Testis (tissue), 2 donors: ENCODE measurements around the gene SHB.

Experiments
- POLR2A ChIP-seq: fragments of 450-650 bp; IDR thresholded peaks from one replicate; pipeline ENCODE4 v1.6.1; 2017; ENCODE audit warnings: antibody characterized with exemption, mild to moderate bottlenecking, moderate library complexity
- TF ChIP-seq, protein P1 (sequence below), 3 experiments: fragments of 450-650 bp in 2 of 3; fragments of 200-600 bp in 1 of 3; sonication (generic) in 1 of 3; IDR thresholded peaks; one replicate each; pipeline ENCODE4 v1.5.1; 2016 to 2019; ENCODE audit warnings: antibody characterized with exemption in 3 of 3, mild to moderate bottlenecking in 2 of 3, moderate library complexity in 1 of 3

DNA sequence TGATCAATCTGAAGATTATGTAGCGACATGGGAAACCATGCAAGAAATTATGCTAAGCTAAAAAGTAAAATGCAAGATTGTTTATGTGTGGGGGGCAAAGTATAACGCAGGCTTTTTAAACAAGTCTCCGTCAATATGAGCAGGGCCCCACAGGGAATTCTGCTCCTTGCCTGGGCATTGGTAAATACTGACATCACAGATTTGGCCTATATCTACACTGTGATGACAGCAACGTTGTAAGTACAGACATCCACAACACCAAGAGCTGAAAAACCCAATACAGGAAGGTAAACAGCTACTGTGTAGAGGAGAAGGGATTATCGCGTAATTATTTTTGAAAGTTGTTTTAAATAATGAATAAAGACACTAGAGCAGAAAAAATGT is 90.6 kb downstream of the SHB start:
- TF ChIP-seq, protein P1, sequence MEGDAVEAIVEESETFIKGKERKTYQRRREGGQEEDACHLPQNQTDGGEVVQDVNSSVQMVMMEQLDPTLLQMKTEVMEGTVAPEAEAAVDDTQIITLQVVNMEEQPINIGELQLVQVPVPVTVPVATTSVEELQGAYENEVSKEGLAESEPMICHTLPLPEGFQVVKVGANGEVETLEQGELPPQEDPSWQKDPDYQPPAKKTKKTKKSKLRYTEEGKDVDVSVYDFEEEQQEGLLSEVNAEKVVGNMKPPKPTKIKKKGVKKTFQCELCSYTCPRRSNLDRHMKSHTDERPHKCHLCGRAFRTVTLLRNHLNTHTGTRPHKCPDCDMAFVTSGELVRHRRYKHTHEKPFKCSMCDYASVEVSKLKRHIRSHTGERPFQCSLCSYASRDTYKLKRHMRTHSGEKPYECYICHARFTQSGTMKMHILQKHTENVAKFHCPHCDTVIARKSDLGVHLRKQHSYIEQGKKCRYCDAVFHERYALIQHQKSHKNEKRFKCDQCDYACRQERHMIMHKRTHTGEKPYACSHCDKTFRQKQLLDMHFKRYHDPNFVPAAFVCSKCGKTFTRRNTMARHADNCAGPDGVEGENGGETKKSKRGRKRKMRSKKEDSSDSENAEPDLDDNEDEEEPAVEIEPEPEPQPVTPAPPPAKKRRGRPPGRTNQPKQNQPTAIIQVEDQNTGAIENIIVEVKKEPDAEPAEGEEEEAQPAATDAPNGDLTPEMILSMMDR (IDR thresholded peaks at IDR 0.05): no peak
- TF ChIP-seq POLR2A: no peak
